ENCODE results near the gene DRAM2. TPM values are rescaled to one million over a fixed set of nuclear protein-coding genes. Genes with fewer than 3 reads are reported as not detected.

Gene DRAM2
- total and polyA plus RNA-seq, 9 of the 15 experiments (the other 6 are each of a cell fraction or from before 2014, with no cell fraction given), result 29.0 to 161 (median 53.5) TPM

DNA sequence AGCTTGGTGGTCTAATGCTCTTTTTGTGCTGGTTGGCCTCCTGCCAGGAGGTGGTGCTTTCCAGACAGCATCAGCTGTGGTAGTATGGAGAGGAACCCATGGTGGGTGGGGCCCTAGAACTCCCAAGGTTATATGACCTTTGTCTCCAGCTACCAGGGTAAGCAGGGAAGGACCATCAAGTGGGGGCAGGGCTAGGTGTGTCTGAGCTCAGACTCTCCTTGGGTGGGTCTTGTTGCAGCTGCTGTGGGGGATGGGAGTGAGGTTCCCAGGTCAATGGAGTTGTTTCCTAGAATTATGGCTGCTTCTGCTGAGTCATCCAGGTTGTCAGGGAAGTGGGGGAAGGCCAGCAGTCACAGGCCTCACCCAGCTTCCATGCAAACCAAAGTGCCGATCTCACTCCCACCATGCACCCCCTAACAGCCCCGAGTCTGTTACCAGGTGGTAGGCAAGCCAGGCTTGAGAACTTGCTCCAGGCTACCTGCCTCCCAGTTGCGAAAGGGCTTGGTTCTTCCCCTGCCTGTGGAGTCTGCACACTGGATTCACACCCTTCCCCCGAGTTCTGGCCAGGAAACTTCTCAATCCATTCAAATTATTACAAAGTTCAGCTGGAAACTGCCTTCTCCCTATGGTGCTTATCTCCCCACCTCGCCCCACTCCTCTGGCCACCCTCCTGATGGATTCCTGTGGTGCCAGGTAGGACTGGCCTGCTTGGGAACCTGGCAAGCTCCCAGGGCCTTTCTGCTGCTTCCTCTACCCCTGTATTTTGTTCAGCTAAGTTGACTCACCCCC is 37.8 kb downstream of the DRAM2 start (continued):
- TF ChIP-seq, protein P1, sequence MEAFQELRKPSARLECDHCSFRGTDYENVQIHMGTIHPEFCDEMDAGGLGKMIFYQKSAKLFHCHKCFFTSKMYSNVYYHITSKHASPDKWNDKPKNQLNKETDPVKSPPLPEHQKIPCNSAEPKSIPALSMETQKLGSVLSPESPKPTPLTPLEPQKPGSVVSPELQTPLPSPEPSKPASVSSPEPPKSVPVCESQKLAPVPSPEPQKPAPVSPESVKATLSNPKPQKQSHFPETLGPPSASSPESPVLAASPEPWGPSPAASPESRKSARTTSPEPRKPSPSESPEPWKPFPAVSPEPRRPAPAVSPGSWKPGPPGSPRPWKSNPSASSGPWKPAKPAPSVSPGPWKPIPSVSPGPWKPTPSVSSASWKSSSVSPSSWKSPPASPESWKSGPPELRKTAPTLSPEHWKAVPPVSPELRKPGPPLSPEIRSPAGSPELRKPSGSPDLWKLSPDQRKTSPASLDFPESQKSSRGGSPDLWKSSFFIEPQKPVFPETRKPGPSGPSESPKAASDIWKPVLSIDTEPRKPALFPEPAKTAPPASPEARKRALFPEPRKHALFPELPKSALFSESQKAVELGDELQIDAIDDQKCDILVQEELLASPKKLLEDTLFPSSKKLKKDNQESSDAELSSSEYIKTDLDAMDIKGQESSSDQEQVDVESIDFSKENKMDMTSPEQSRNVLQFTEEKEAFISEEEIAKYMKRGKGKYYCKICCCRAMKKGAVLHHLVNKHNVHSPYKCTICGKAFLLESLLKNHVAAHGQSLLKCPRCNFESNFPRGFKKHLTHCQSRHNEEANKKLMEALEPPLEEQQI (IDR thresholded peaks at IDR 0.05), result peak; percentile 76; the same call in 1 of the 2 replicates
- no peak for TF ChIP-seq PTTG1 (tag; IDR thresholded peaks at IDR 0.05; ENCODE audit: low read depth)
- no peak for TF ChIP-seq FOXJ3 (CRISPR knock-in tag; IDR thresholded peaks at IDR 0.05)
- TF ChIP-seq ZNF282 (CRISPR knock-in tag; IDR thresholded peaks at IDR 0.05), result no peak
- TF ChIP-seq, protein P2, sequence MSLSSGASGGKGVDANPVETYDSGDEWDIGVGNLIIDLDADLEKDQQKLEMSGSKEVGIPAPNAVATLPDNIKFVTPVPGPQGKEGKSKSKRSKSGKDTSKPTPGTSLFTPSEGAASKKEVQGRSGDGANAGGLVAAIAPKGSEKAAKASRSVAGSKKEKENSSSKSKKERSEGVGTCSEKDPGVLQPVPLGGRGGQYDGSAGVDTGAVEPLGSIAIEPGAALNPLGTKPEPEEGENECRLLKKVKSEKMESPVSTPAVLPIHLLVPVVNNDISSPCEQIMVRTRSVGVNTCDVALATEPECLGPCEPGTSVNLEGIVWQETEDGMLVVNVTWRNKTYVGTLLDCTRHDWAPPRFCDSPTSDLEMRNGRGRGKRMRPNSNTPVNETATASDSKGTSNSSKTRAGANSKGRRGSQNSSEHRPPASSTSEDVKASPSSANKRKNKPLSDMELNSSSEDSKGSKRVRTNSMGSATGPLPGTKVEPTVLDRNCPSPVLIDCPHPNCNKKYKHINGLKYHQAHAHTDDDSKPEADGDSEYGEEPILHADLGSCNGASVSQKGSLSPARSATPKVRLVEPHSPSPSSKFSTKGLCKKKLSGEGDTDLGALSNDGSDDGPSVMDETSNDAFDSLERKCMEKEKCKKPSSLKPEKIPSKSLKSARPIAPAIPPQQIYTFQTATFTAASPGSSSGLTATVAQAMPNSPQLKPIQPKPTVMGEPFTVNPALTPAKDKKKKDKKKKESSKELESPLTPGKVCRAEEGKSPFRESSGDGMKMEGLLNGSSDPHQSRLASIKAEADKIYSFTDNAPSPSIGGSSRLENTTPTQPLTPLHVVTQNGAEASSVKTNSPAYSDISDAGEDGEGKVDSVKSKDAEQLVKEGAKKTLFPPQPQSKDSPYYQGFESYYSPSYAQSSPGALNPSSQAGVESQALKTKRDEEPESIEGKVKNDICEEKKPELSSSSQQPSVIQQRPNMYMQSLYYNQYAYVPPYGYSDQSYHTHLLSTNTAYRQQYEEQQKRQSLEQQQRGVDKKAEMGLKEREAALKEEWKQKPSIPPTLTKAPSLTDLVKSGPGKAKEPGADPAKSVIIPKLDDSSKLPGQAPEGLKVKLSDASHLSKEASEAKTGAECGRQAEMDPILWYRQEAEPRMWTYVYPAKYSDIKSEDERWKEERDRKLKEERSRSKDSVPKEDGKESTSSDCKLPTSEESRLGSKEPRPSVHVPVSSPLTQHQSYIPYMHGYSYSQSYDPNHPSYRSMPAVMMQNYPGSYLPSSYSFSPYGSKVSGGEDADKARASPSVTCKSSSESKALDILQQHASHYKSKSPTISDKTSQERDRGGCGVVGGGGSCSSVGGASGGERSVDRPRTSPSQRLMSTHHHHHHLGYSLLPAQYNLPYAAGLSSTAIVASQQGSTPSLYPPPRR (CRISPR knock-in tag; IDR thresholded peaks at IDR 0.05; ENCODE audit: borderline replicate concordance), result no peak
- no peak for TF ChIP-seq CBX8 (IDR thresholded peaks at IDR 0.05; ENCODE audit: borderline replicate concordance, extremely low read depth, low read depth, low read length, poor library complexity, severe bottlenecking)
- TF ChIP-seq, protein P3, sequence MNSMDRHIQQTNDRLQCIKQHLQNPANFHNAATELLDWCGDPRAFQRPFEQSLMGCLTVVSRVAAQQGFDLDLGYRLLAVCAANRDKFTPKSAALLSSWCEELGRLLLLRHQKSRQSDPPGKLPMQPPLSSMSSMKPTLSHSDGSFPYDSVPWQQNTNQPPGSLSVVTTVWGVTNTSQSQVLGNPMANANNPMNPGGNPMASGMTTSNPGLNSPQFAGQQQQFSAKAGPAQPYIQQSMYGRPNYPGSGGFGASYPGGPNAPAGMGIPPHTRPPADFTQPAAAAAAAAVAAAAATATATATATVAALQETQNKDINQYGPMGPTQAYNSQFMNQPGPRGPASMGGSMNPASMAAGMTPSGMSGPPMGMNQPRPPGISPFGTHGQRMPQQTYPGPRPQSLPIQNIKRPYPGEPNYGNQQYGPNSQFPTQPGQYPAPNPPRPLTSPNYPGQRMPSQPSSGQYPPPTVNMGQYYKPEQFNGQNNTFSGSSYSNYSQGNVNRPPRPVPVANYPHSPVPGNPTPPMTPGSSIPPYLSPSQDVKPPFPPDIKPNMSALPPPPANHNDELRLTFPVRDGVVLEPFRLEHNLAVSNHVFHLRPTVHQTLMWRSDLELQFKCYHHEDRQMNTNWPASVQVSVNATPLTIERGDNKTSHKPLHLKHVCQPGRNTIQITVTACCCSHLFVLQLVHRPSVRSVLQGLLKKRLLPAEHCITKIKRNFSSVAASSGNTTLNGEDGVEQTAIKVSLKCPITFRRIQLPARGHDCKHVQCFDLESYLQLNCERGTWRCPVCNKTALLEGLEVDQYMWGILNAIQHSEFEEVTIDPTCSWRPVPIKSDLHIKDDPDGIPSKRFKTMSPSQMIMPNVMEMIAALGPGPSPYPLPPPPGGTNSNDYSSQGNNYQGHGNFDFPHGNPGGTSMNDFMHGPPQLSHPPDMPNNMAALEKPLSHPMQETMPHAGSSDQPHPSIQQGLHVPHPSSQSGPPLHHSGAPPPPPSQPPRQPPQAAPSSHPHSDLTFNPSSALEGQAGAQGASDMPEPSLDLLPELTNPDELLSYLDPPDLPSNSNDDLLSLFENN (IDR thresholded peaks at IDR 0.05; ENCODE audit: low read depth in 2 of 2, low read length in 2 of 2), result no peak
- TF ChIP-seq ZNF347 (CRISPR knock-in tag; IDR thresholded peaks at IDR 0.05; ENCODE audit: low read depth), result no peak
- TF ChIP-seq NFE2L1 (tag; IDR thresholded peaks at IDR 0.05; ENCODE audit: borderline replicate concordance, low read depth), result peak; percentile 80

Data from K562 (cell line).